HepG2 (cell line): ENCODE data around the gene ALDH4A1. TPM values are rescaled to one million over a fixed set of nuclear protein-coding genes. Genes with fewer than 3 reads are reported as not detected.
A peak's percentile ranks its signal among the peaks of the same experiment; 100 is the strongest.

Experiments
- ARNT2 ChIP-seq: sonication (generic); formaldehyde crosslinking; IDR thresholded peaks from 2 replicates; pipeline ENCODE4 v1.8.0; 2022; ENCODE audit warnings: mild to moderate bottlenecking, low read depth, missing genetic modification reagents, moderate library complexity
- ATRX ChIP-seq: sonication (generic); formaldehyde crosslinking; IDR thresholded peaks from 2 replicates; pipeline ENCODE4 v1.4.0; 2020; ENCODE audit warnings: missing genetic modification reagents, borderline replicate concordance
- CENPX ChIP-seq: sonication (generic); formaldehyde crosslinking; IDR thresholded peaks from 2 replicates; pipeline ENCODE4 v1.9.0; 2021; ENCODE audit warnings: mild to moderate bottlenecking, missing genetic modification reagents, moderate library complexity
- EP300 ChIP-seq, 3 experiments: sonication (generic) in 1 of 3; formaldehyde crosslinking in 1 of 3; IDR thresholded peaks; 2 replicates each; pipeline versions ENCODE4 v1.5.1 to v1.6.1; 2011 to 2020; ENCODE audit warnings: low read depth in 2 of 3, low read length in 2 of 3, borderline replicate concordance in 1 of 3, improper control_type of control experiment in 1 of 3, mild to moderate bottlenecking in 1 of 3, missing genetic modification reagents in 1 of 3, moderate library complexity in 1 of 3
- HDAC2 ChIP-seq: sonication (generic); formaldehyde crosslinking; IDR thresholded peaks from 2 replicates; pipeline ENCODE4 v1.4.0; 2020; ENCODE audit warnings: missing genetic modification reagents
- HMG20A ChIP-seq: IDR thresholded peaks from 2 replicates; pipeline ENCODE4 v1.6.1; 2016; ENCODE audit warnings: borderline replicate concordance
- KAT8 ChIP-seq: IDR thresholded peaks from 2 replicates; pipeline ENCODE4 v1.6.1; 2016; ENCODE audit warnings: missing genetic modification reagents, missing compliant biosample characterization
- MAFG ChIP-seq: sonication (generic); formaldehyde crosslinking; IDR thresholded peaks from 2 replicates; pipeline ENCODE4 v1.5.1; 2020; ENCODE audit warnings: mild to moderate bottlenecking, missing genetic modification reagents
- MATR3 ChIP-seq: sonication (generic); formaldehyde crosslinking; IDR thresholded peaks from 2 replicates; pipeline ENCODE4 v1.4.0; 2020; ENCODE audit warnings: missing genetic modification reagents
- MYC ChIP-seq: sonication (generic); formaldehyde crosslinking; IDR thresholded peaks from 2 replicates; pipeline ENCODE4 v1.9.0; 2021; ENCODE audit warnings: missing genetic modification reagents, borderline replicate concordance
- NFKB2 ChIP-seq: sonication (generic); formaldehyde crosslinking; IDR thresholded peaks from 2 replicates; pipeline ENCODE4 v1.4.0; 2020; ENCODE audit warnings: missing genetic modification reagents, borderline replicate concordance
- RFXAP ChIP-seq: sonication (generic); formaldehyde crosslinking; IDR thresholded peaks from 2 replicates; pipeline ENCODE4 v1.4.0; 2020; ENCODE audit warnings: missing genetic modification reagents, borderline replicate concordance
- ZNF24 ChIP-seq: fragments of 450-650 bp; IDR thresholded peaks from 2 replicates; pipeline ENCODE4 v1.6.1; 2017; ENCODE audit warnings: antibody characterized with exemption, mild to moderate bottlenecking
- ZNF605 ChIP-seq: sonication (generic); formaldehyde crosslinking; IDR thresholded peaks from 2 replicates; pipeline ENCODE4 v1.8.0; 2022; ENCODE audit warnings: mild to moderate bottlenecking, missing genetic modification reagents
- ZNF792 ChIP-seq: IDR thresholded peaks from 2 replicates; pipeline ENCODE4 v1.6.1; 2016
- polyA plus RNA-seq, 8 experiments: library from polyadenylated mRNA; depleted of rRNA in 3 of 8; stranded (reverse) in 7 of 8; unstranded in 1 of 8; fragments of >200 nt; fragmentation: Illumina TruSeq in 4 of 8; extraction: Trizol in 4 of 8; gene quantifications; 2 replicates each; pipeline versions ENCODE4 v1.2.1 to v1.2.3, GENCODE V29; 2011 to 2016; ENCODE audit warnings: low read depth in 4 of 8, missing spikeins in 1 of 8, mixed read lengths in 1 of 8; ENCODE audit not compliant: insufficient read depth in 1 of 8
- total RNA-seq, 5 experiments: library from RNA; depleted of rRNA; stranded (reverse); fragments of >200 nt; fragmentation: Illumina TruSeq; extraction: Trizol; gene quantifications; 2 replicates each; pipeline ENCODE4 v1.2.3, GENCODE V29; 2016; ENCODE audit warnings: low read depth in 1 of 5
- TF ChIP-seq, protein P1 (sequence below): sonication (generic); formaldehyde crosslinking; IDR thresholded peaks from 2 replicates; pipeline ENCODE4 v1.4.0; 2020; ENCODE audit warnings: mild to moderate bottlenecking, missing genetic modification reagents
- TF ChIP-seq, protein P2 (sequence below): IDR thresholded peaks from 2 replicates; pipeline ENCODE4 v1.6.1; 2016; ENCODE audit warnings: low read depth, borderline replicate concordance
- TF ChIP-seq, protein P3 (sequence below): sonication (generic); formaldehyde crosslinking; IDR thresholded peaks from 2 replicates; pipeline ENCODE4 v1.5.0; 2020; ENCODE audit warnings: mild to moderate bottlenecking, missing genetic modification reagents

The ALDH4A1 gene
- total and polyA plus RNA-seq, 2 of the 13 experiments (the other 11 are each of a cell fraction or from before 2014, with no cell fraction given) = 76.4 to 240 TPM

DNA sequence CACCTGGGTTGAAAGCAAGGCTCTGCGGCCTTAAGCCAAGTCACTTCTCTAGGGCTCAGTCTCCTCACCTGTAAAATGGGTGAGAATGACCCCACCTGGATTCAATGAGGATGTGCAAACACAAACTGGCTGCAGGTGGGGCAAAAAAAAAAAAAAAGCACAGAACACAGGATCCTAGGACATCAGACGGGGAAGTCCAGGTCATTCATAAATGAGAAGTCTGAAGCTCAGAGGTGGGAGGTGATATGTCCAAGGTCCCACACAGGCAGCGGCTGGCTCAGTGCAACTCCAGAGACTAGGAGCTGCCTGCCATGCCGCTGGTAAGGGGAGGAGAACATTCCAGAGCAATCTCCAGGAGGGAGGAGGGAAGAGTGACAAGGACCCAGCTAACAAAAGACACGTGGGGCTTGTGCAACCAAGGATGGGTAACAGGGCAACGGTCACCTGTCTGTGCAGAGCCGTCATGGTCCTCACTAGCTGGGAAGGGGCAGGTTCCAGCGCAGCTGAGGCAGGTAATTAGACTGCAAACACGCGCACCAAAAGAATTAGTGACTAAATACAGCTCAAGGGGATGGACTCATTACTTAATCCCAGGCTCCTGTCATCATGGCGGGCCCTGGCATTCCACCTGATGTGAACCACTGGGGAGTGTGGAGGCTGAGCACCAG, 34.6 kb upstream of the ALDH4A1 start (continued):
- TF ChIP-seq, protein P1, sequence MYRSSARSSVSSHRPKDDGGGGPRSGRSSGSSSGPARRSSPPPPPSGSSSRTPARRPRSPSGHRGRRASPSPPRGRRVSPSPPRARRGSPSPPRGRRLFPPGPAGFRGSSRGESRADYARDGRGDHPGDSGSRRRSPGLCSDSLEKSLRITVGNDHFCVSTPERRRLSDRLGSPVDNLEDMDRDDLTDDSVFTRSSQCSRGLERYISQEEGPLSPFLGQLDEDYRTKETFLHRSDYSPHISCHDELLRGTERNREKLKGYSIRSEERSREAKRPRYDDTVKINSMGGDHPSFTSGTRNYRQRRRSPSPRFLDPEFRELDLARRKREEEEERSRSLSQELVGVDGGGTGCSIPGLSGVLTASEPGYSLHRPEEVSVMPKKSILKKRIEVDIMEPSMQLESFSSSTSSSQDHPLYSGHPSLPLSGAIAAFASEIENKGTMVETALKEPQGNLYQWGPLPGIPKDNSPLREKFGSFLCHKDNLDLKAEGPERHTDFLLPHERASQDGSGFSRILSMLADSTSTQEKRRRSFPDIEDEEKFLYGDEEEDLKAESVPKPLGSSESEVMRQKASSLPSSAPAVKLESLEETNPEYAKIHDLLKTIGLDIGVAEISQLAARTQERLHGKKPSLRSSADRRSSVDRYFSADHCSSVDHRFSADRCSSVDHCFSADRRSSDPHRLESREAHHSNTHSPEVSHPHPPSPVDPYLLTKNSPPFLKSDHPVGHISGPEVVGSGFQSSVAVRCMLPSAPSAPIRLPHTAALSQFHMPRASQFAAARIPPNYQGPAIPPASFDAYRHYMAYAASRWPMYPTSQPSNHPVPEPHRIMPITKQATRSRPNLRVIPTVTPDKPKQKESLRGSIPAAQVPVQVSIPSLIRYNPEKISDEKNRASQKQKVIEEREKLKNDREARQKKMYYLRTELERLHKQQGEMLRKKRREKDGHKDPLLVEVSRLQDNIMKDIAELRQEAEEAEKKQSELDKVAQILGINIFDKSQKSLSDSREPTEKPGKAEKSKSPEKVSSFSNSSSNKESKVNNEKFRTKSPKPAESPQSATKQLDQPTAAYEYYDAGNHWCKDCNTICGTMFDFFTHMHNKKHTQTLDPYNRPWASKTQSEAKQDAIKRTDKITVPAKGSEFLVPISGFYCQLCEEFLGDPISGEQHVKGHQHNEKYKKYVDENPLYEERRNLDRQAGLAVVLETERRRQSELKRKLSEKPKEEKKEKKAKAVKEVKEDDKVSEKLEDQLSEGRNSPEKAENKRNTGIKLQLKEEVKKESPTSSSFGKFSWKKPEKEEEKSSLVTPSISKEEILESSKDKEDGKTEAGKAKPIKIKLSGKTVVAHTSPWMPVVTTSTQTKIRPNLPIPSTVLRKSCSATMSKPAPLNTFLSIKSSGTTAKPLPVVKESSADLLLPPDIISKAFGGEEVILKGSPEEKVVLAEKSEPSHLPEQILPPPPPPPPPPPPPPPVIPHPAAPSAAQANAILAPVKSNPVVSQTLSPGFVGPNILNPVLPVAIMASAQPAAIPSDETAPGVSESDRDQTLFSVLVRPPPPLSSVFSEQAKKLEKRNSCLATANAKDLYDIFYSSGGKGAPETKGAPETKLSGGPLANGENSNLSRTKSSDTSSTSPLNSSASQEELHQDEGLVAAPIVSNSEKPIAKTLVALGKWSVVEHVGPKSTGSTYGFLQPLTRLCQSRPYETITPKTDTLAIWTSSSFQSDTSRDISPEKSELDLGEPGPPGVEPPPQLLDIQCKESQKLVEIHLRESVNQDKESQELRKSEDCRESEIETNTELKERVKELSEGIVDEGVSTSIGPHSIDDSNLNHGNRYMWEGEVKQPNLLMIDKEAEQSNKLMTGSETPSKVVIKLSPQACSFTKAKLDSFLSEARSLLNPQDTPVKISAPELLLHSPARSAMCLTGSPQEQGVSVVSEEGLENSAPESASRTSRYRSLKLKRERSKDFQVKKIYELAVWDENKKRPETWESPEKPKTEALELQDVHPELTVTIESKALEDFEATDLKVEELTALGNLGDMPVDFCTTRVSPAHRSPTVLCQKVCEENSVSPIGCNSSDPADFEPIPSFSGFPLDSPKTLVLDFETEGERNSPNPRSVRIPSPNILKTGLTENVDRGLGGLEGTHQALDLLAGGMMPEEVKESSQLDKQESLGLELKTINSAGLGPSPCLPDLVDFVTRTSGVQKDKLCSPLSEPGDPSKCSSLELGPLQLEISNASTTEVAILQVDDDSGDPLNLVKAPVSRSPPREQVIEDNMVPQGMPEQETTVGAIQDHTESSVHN (CRISPR knock-in tag) = no peak
- TF ChIP-seq EP300 (IDR thresholded peaks at IDR 0.05; ENCODE audit: low read depth in 2 of 2, low read length in 2 of 2) (peak in 1 of 2 experiments; percentile 63; a peak in 2 of 4 replicates), EP300 (CRISPR knock-in tag; IDR thresholded peaks at IDR 0.05; ENCODE audit: borderline replicate concordance) (peak; percentile 33; the same call in 1 of the 2 replicates), KAT8 (no peak), ATRX (CRISPR knock-in tag) (no peak), HMG20A (CRISPR knock-in tag) (no peak; the same call in 1 of the 2 replicates), HDAC2 (peak; percentile 52; the same call in 1 of the 2 replicates), ZNF24 (no peak), ARNT2 (peak; percentile 74; the same call in 1 of the 2 replicates), ZNF792 (CRISPR knock-in tag) (peak; percentile 81), NFKB2 (CRISPR knock-in tag) (peak; percentile 57; the same call in 1 of the 2 replicates), ZNF605 (peak; percentile 63; the same call in 1 of the 2 replicates), MYC (CRISPR knock-in tag) (peak; percentile 91), MAFG (CRISPR knock-in tag) (no peak), MATR3 (CRISPR knock-in tag) (no peak), RFXAP (CRISPR knock-in tag) (peak; percentile 91; the same call in 1 of the 2 replicates), CENPX (CRISPR knock-in tag) (no peak)
- TF ChIP-seq, protein P2, sequence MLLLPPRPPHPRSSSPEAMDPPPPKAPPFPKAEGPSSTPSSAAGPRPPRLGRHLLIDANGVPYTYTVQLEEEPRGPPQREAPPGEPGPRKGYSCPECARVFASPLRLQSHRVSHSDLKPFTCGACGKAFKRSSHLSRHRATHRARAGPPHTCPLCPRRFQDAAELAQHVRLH (CRISPR knock-in tag) = peak; percentile 81; the same call in 1 of the 2 replicates
- TF ChIP-seq, protein P3, sequence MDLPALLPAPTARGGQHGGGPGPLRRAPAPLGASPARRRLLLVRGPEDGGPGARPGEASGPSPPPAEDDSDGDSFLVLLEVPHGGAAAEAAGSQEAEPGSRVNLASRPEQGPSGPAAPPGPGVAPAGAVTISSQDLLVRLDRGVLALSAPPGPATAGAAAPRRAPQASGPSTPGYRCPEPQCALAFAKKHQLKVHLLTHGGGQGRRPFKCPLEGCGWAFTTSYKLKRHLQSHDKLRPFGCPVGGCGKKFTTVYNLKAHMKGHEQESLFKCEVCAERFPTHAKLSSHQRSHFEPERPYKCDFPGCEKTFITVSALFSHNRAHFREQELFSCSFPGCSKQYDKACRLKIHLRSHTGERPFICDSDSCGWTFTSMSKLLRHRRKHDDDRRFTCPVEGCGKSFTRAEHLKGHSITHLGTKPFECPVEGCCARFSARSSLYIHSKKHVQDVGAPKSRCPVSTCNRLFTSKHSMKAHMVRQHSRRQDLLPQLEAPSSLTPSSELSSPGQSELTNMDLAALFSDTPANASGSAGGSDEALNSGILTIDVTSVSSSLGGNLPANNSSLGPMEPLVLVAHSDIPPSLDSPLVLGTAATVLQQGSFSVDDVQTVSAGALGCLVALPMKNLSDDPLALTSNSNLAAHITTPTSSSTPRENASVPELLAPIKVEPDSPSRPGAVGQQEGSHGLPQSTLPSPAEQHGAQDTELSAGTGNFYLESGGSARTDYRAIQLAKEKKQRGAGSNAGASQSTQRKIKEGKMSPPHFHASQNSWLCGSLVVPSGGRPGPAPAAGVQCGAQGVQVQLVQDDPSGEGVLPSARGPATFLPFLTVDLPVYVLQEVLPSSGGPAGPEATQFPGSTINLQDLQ = no peak
